Bronchial epithelial cell (primary cell): ENCODE results near the gene PTEN. TPM values are rescaled to one million over a fixed set of nuclear protein-coding genes. Genes with fewer than 3 reads are reported as not detected.
"Not testable (repeated sequence)": the region's sequence is repeated elsewhere in the genome, so short reads cannot be mapped to it uniquely, and the experiment has no call there.

Experiments used
- DNase-seq: peaks from one replicate; pipeline ENCODE4 v3.0.0-alpha.2; 2010; ENCODE audit warnings: low read depth
- FAIRE-seq: peaks from 2 replicates; lab custom pipeline; 2011; peaks lifted over from hg19 to GRCh38; lab: Jason Lieb, UNC
- H3K27me3 ChIP-seq: 2 replicates; pipeline ENCODE4 v1.5.1; 2011; ENCODE audit warnings: low read length; ENCODE audit not compliant: control insufficient read depth, insufficient read depth
- H3K36me3 ChIP-seq: 2 replicates; pipeline ENCODE4 v1.5.1; 2011; ENCODE audit warnings: low read length; ENCODE audit not compliant: control insufficient read depth, insufficient read depth
- H3K4me3 ChIP-seq: 2 replicates; pipeline ENCODE4 v1.5.1; 2011; ENCODE audit warnings: mild to moderate bottlenecking, low read depth, low read length, control low read depth
- total RNA-seq: library from RNA; depleted of rRNA; stranded (reverse); fragments of >200 nt; gene quantifications from 2 replicates; pipeline ENCODE4 v1.2.1, GENCODE V29; 2014
- TF ChIP-seq, protein P1 (sequence below): IDR thresholded peaks from 2 replicates; pipeline ENCODE4 v1.5.1; 2011; ENCODE audit warnings: mild to moderate bottlenecking, moderate library complexity, low read length, control low read depth, inconsistent platforms; ENCODE audit not compliant: insufficient read depth, severe bottlenecking

Gene PTEN
- total RNA-seq, 1 donor from 2014 or later = 90.0 TPM

GRCh38 chr10:87843714-87844113 lies 19.7 kb upstream of the PTEN start:
- no peaks in the 10 kb centered on the region for H3K36me3 ChIP-seq
- DNase-seq (no peak), FAIRE-seq (no peak)
- TF ChIP-seq, protein P1, sequence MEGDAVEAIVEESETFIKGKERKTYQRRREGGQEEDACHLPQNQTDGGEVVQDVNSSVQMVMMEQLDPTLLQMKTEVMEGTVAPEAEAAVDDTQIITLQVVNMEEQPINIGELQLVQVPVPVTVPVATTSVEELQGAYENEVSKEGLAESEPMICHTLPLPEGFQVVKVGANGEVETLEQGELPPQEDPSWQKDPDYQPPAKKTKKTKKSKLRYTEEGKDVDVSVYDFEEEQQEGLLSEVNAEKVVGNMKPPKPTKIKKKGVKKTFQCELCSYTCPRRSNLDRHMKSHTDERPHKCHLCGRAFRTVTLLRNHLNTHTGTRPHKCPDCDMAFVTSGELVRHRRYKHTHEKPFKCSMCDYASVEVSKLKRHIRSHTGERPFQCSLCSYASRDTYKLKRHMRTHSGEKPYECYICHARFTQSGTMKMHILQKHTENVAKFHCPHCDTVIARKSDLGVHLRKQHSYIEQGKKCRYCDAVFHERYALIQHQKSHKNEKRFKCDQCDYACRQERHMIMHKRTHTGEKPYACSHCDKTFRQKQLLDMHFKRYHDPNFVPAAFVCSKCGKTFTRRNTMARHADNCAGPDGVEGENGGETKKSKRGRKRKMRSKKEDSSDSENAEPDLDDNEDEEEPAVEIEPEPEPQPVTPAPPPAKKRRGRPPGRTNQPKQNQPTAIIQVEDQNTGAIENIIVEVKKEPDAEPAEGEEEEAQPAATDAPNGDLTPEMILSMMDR = no peak
- H3K27me3 ChIP-seq = no peaks in the 10 kb centered on the region
- no peak overlapping the region for H3K4me3 ChIP-seq

DNA sequence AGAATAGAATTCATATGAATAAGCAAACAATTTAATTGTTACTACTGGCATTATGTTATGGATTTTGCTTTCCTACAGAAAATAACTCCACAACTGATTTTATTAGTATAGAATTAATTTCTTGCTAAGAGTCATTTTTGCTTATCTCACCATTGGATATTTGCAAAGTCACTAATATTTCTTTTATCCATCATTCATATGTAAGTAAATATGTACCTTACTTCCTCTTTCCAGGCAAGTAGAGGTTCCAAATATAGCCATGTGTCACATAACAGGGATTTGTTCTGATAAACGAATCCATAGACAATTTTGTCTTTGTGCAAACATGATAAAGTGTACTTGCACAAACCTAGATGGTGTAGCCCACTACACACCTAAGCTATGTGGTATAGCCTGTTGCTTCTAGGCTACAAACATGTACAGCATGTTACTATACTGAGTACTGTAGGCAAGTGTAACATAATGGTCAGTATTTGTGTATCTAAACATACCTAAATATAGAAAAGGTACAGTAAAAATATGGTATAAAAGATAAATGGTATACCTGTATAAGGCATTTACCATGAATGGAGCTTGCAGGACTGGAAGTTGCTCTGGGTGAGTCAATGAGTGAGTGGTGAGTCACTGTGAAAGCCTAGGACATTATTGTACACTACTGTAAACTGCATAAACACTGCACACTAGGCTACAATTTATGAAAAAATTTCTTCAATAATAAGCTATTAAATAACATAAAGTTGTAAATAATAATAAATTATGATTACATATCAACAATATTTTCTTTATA lies 18.4 kb upstream of the PTEN start:
- Histone ChIP-seq H3K4me3 (no peak overlapping the region), H3K36me3 (no peaks in the 10 kb centered on the region), H3K27me3 (no peaks in the 10 kb centered on the region)
- DNase-seq (peak; percentile 88), FAIRE-seq (no peak)
- TF ChIP-seq, protein P1 = no peak

- DNase-seq = no peak
- FAIRE-seq = no peak
Measured at GRCh38 chr10:87845624-87845998, 17.8 kb upstream of the PTEN start.

DNA sequence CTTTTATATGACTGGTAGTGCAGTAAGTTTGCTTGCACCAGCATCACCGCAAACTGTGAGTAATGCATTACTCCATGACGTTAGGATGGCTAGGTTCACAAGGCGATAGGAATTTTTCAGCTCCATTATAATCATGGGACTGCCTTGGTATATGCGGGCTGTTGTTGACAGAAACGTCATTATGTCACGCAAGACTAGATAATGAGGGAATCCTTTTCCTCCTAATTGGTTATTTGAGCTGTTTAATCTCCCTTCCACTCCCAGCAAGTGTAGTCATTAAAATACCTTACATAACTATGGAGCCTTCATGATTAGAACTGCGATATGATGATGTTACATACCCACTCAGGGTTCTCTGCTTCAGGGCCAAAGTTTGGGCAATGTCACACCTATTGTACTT lies 17.4 kb upstream of the PTEN start:
- FAIRE-seq (no peak), DNase-seq (peak; percentile 92)
- H3K27me3 ChIP-seq = no peaks in the 10 kb centered on the region
- no peak overlapping the region for H3K4me3 ChIP-seq
- H3K36me3 ChIP-seq = no peaks in the 10 kb centered on the region
- TF ChIP-seq, protein P1 = no peak

More at GRCh38 chr10:87845624-87845998, 17.8 kb upstream of the PTEN start:
- no peak overlapping the region for H3K4me3 ChIP-seq
- no peaks in the 10 kb centered on the region for H3K27me3 ChIP-seq
- TF ChIP-seq, protein P1 = no peak
- no peaks in the 10 kb centered on the region for H3K36me3 ChIP-seq

DNA sequence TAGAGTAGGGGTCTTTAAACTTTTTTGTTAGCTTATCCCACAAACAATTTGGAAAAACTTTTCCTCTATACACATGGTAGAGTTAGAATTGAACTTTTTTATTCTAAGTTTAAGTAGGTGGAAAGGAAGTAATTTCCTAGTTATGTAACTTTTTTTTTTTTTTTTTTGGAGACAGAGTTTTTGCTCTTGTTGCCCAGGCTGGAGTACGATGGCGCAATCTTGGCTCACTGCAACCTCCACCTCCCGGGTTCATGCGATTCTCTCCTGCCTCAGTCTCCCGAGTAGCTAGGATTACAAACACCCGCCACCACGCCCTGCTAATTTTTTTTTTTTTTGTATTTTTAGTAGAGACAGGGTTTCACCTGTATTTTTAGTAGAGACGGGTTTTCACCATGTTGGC lies 16.7 kb upstream of the PTEN start:
- not testable (repeated sequence) for FAIRE-seq, H3K36me3 ChIP-seq, H3K4me3 ChIP-seq, DNase-seq, H3K27me3 ChIP-seq

DNA sequence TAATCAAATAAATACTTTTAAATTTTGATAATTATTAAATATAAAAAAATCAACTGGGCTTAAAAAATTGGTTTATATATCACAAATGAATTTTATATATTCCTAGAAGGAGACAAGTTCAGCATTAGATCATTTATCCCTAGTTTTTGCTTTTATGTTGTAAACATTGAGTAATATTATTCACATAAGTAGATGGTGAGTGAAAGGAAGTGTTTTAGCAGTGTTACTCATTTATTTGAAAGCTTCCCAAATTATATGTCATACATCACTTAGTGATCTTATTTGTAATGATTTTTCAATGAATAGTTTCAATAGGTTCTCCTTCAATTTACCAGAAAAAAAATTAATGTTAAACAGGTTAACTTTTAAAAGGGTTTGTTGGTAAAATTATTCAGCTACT lies 15.9 kb upstream of the PTEN start:
- Histone ChIP-seq H3K36me3 (no peaks in the 10 kb centered on the region), H3K27me3 (no peaks in the 10 kb centered on the region), H3K4me3 (no peak overlapping the region)
- DNase-seq (peak; percentile 77), FAIRE-seq (no peak)
- TF ChIP-seq, protein P1 = no peak
